HepG2 (cell line): Measurements from ENCODE around the gene ZFP90. TPM values are rescaled to one million over a fixed set of nuclear protein-coding genes. Genes with fewer than 3 reads are reported as not detected.
A peak's percentile ranks its signal among the peaks of the same experiment; 100 is the strongest.

Experiments used
- ARID2 ChIP-seq: sonication (generic); formaldehyde crosslinking; IDR thresholded peaks from 2 replicates; pipeline ENCODE4 v1.8.1; 2022; ENCODE audit warnings: mild to moderate bottlenecking, missing genetic modification reagents, borderline replicate concordance
- ARNT2 ChIP-seq: sonication (generic); formaldehyde crosslinking; IDR thresholded peaks from 2 replicates; pipeline ENCODE4 v1.8.0; 2022; ENCODE audit warnings: mild to moderate bottlenecking, low read depth, missing genetic modification reagents, moderate library complexity
- BRD4 ChIP-seq: sonication (generic); formaldehyde crosslinking; IDR thresholded peaks from 2 replicates; pipeline ENCODE4 v1.4.0; 2020; ENCODE audit warnings: missing genetic modification reagents
- HOXA5 ChIP-seq: sonication (generic); formaldehyde crosslinking; IDR thresholded peaks from 2 replicates; pipeline ENCODE4 v1.4.0; 2020; ENCODE audit warnings: missing genetic modification reagents
- KAT2B ChIP-seq: fragments of 150-350 bp; IDR thresholded peaks from 2 replicates; pipeline ENCODE4 v1.6.1; 2014; ENCODE audit warnings: low read depth, low read length, borderline replicate concordance
- PCBP1 ChIP-seq: fragments of 200-400 bp; formaldehyde crosslinking; IDR thresholded peaks from 2 replicates; pipeline ENCODE4 v1.6.1; 2017; ENCODE audit warnings: mild to moderate bottlenecking, low read depth, low read length, borderline replicate concordance
- PHB2 ChIP-seq: fragments of 450-650 bp; IDR thresholded peaks from 2 replicates; pipeline ENCODE4 v1.6.1; 2018; ENCODE audit not compliant: partially characterized antibody
- RFX1 ChIP-seq: fragments of 450-650 bp; IDR thresholded peaks from 2 replicates; pipeline ENCODE4 v1.6.1; 2017
- SATB2 ChIP-seq: sonication (generic); formaldehyde crosslinking; IDR thresholded peaks from 2 replicates; pipeline ENCODE4 v1.5.0; 2020; ENCODE audit warnings: missing genetic modification reagents
- SNAPC2 ChIP-seq: sonication (generic); formaldehyde crosslinking; IDR thresholded peaks from 2 replicates; pipeline ENCODE4 v1.8.1; 2022; ENCODE audit warnings: mild to moderate bottlenecking, missing genetic modification reagents
- ZBTB7A ChIP-seq: sonication (generic); formaldehyde crosslinking; IDR thresholded peaks from 2 replicates; pipeline ENCODE4 v1.8.0; 2022; ENCODE audit warnings: mild to moderate bottlenecking, missing genetic modification reagents
- ZNF256 ChIP-seq: sonication (generic); formaldehyde crosslinking; conservative IDR thresholded peaks from 2 replicates; pipeline ENCODE4 v1.4.0; 2020; ENCODE audit warnings: missing genetic modification reagents
- ZNF552 ChIP-seq: sonication (generic); formaldehyde crosslinking; IDR thresholded peaks from 2 replicates; pipeline ENCODE4 v1.9.0; 2022; ENCODE audit warnings: missing genetic modification reagents, mild to moderate bottlenecking, borderline replicate concordance
- ZNF562 ChIP-seq: sonication (generic); formaldehyde crosslinking; IDR thresholded peaks from 2 replicates; pipeline ENCODE4 v1.8.0; 2022; ENCODE audit warnings: missing genetic modification reagents, borderline replicate concordance
- ZNF572 ChIP-seq: sonication (generic); formaldehyde crosslinking; IDR thresholded peaks from 2 replicates; pipeline ENCODE4 v1.5.1; 2020; ENCODE audit warnings: mild to moderate bottlenecking, missing genetic modification reagents
- ZNF891 ChIP-seq: sonication (generic); formaldehyde crosslinking; IDR thresholded peaks from 2 replicates; pipeline ENCODE4 v1.5.0; 2020; ENCODE audit warnings: mild to moderate bottlenecking, missing genetic modification reagents
- ZZZ3 ChIP-seq: sonication (generic); formaldehyde crosslinking; IDR thresholded peaks from 2 replicates; pipeline ENCODE4 v1.4.0; 2020; ENCODE audit warnings: missing genetic modification reagents, mild to moderate bottlenecking, borderline replicate concordance
- polyA plus RNA-seq, 8 experiments: library from polyadenylated mRNA; depleted of rRNA in 3 of 8; stranded (reverse) in 7 of 8; unstranded in 1 of 8; fragments of >200 nt; fragmentation: Illumina TruSeq in 4 of 8; extraction: Trizol in 4 of 8; gene quantifications; 2 replicates each; pipeline versions ENCODE4 v1.2.1 to v1.2.3, GENCODE V29; 2011 to 2016; ENCODE audit warnings: low read depth in 4 of 8, missing spikeins in 1 of 8, mixed read lengths in 1 of 8; ENCODE audit not compliant: insufficient read depth in 1 of 8
- total RNA-seq, 5 experiments: library from RNA; depleted of rRNA; stranded (reverse); fragments of >200 nt; fragmentation: Illumina TruSeq; extraction: Trizol; gene quantifications; 2 replicates each; pipeline ENCODE4 v1.2.3, GENCODE V29; 2016; ENCODE audit warnings: low read depth in 1 of 5
- TF ChIP-seq, protein P1 (sequence below): sonication (generic); formaldehyde crosslinking; IDR thresholded peaks from 2 replicates; pipeline ENCODE4 v1.5.1; 2020; ENCODE audit warnings: mild to moderate bottlenecking, missing genetic modification reagents, borderline replicate concordance
- TF ChIP-seq, protein P2 (sequence below): IDR thresholded peaks from 2 replicates; pipeline ENCODE4 v1.6.1; 2018; ENCODE audit warnings: missing genetic modification reagents, mild to moderate bottlenecking, missing compliant biosample characterization

The ZFP90 gene
- total and polyA plus RNA-seq, 2 of the 13 experiments (the other 11 are each of a cell fraction or from before 2014, with no cell fraction given), result 17.6 to 18.9 TPM

DNA sequence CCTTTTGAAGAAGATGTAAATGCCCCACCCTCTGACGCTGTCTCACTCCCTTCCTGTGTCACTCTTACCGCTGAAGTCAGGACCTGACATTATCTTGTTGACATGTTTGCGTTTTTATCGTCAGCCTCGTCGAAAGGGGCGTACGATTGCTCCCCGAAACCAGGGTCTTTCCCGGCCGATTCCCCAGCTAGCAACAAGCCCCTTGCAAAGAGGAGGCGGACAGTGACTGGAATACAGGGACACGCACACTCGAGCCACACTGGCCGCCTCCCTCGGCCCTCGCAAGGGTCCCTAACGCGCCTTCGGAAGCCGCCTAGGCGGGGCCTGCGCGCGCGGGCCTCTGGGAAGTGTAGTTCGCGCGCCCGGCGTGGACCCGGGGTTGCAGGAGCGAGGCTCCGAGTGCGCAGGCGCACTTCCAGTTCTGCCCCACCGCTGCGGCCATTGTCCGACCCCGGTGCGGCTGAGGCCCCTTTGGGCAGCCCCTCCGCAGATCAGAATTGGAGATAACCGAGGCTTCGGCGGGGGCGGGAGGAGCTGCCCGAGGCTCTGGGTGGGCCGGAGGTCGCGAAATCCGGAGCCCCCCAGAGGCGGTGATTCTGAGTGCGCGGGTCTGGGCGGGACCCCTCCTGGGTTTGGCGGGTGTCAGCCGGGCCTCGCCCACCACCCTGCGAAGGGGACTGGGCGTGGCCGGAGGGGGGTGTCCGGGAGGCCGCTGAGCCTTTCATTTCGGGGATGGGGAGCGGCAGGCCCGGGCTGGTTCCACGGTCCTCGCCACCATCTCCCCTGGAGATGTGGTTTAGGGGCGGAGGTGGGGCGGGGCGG lies at the start of gene ZFP90 (continued):
- TF ChIP-seq, protein P1, sequence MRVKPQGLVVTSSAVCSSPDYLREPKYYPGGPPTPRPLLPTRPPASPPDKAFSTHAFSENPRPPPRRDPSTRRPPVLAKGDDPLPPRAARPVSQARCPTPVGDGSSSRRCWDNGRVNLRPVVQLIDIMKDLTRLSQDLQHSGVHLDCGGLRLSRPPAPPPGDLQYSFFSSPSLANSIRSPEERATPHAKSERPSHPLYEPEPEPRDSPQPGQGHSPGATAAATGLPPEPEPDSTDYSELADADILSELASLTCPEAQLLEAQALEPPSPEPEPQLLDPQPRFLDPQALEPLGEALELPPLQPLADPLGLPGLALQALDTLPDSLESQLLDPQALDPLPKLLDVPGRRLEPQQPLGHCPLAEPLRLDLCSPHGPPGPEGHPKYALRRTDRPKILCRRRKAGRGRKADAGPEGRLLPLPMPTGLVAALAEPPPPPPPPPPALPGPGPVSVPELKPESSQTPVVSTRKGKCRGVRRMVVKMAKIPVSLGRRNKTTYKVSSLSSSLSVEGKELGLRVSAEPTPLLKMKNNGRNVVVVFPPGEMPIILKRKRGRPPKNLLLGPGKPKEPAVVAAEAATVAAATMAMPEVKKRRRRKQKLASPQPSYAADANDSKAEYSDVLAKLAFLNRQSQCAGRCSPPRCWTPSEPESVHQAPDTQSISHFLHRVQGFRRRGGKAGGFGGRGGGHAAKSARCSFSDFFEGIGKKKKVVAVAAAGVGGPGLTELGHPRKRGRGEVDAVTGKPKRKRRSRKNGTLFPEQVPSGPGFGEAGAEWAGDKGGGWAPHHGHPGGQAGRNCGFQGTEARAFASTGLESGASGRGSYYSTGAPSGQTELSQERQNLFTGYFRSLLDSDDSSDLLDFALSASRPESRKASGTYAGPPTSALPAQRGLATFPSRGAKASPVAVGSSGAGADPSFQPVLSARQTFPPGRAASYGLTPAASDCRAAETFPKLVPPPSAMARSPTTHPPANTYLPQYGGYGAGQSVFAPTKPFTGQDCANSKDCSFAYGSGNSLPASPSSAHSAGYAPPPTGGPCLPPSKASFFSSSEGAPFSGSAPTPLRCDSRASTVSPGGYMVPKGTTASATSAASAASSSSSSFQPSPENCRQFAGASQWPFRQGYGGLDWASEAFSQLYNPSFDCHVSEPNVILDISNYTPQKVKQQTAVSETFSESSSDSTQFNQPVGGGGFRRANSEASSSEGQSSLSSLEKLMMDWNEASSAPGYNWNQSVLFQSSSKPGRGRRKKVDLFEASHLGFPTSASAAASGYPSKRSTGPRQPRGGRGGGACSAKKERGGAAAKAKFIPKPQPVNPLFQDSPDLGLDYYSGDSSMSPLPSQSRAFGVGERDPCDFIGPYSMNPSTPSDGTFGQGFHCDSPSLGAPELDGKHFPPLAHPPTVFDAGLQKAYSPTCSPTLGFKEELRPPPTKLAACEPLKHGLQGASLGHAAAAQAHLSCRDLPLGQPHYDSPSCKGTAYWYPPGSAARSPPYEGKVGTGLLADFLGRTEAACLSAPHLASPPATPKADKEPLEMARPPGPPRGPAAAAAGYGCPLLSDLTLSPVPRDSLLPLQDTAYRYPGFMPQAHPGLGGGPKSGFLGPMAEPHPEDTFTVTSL (CRISPR knock-in tag), result no peak
- TF ChIP-seq, protein P2, sequence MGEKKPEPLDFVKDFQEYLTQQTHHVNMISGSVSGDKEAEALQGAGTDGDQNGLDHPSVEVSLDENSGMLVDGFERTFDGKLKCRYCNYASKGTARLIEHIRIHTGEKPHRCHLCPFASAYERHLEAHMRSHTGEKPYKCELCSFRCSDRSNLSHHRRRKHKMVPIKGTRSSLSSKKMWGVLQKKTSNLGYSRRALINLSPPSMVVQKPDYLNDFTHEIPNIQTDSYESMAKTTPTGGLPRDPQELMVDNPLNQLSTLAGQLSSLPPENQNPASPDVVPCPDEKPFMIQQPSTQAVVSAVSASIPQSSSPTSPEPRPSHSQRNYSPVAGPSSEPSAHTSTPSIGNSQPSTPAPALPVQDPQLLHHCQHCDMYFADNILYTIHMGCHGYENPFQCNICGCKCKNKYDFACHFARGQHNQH, result peak; percentile 65; the same call in 1 of the 2 replicates
- TF ChIP-seq RFX1 (no peak), ARNT2 (CRISPR knock-in tag) (peak; percentile 60; the same call in 1 of the 2 replicates), ZNF572 (CRISPR knock-in tag) (0 out of 2 replicates have a peak, but pooled peaks have one; percentile 76), PCBP1 (no peak), ARID2 (CRISPR knock-in tag) (peak; percentile 78; the same call in 1 of the 2 replicates), SATB2 (peak; percentile 64; the same call in 1 of the 2 replicates), KAT2B (no peak), ZNF256 (CRISPR knock-in tag) (peak; percentile 67; the same call in 1 of the 2 replicates), ZBTB7A (CRISPR knock-in tag) (0 out of 2 replicates have a peak, but pooled peaks have one; percentile 64), ZNF891 (CRISPR knock-in tag) (peak; percentile 46; the same call in 1 of the 2 replicates), PHB2 (no peak), BRD4 (CRISPR knock-in tag) (no peak; the same call in 1 of the 2 replicates), SNAPC2 (CRISPR knock-in tag) (no peak; the same call in 1 of the 2 replicates), HOXA5 (peak; percentile 89), ZNF552 (CRISPR knock-in tag) (no peak; the same call in 1 of the 2 replicates), ZZZ3 (CRISPR knock-in tag) (no peak; the same call in 1 of the 2 replicates), ZNF562 (CRISPR knock-in tag) (no peak)
